Skin epidermis (tissue), 12 donors: Measurements from ENCODE around the gene C11orf21.

ENCODE experiments used
- H3K27ac ChIP-seq, 21 experiments: fragments of 200-600 bp; sonication (generic) in 11 of 21; one replicate each; pipeline ENCODE4 v1.5.0; 2020; ENCODE audit warnings: mild to moderate bottlenecking in 3 of 21, inconsistent platforms in 2 of 21, moderate library complexity in 2 of 21
- H3K4me3 ChIP-seq, 7 experiments: fragments of 200-600 bp; sonication (generic) in 2 of 7; one replicate each; pipeline ENCODE4 v1.5.0; 2020; ENCODE audit warnings: inconsistent platforms in 2 of 7, mild to moderate bottlenecking in 2 of 7, moderate library complexity in 1 of 7

C11orf21 gene

GRCh38 chr11:2277008-2277346 is 24.7 kb downstream of the C11orf21 start:
- Histone ChIP-seq H3K27ac (no peak overlapping the region), H3K4me3 (no peak overlapping the region)

- H3K27ac ChIP-seq = no peak overlapping the region
- no peak overlapping the region for H3K4me3 ChIP-seq
Observed at GRCh38 chr11:2276280-2277007, 25.3 kb downstream of the C11orf21 start.

DNA sequence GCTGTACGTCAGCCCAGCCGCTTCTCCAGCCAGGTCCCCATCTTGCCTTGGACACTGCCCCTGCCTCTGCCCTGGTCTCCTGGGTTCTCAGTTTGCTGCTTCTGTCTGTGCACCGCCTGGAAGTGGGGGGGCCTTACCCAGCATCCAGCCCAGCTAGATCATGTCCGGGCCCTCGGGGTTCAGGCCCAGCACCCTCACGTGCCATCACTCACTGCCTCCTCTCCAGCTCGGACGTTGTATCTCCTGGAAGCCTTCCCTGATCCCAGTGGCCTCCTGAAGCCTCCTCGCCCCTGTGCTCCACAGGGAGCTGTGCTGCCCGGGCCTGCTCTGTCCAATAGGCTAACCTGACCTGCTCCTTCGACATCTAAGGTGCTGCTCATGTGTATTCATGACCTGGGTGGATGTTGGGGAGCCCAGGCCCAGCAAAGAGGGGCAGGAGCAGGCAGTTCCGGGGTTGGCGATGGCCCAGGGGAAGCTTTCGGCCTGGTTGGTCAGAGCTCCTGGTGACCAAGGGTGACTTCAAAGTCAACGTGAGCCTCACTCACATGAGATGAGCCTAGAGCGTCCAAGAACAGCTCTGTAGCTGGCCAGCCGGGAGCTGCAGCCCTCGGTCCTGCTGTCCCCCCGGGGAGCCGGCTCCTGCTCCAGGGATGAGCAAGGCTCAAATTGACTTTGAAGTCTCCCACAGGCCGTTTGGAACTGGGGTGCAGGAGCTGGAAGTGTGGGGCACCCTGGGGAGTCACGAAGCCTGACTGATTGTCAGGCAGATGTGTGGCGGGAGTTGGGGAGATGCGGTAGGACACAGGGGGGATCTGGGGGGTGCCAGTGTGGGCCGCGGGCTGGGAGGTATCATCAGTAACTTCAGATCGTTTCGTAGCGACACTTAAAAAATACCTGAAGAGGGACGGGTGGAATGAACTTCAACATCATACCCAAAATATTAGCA is 26.1 kb downstream of the C11orf21 start:
- no peak overlapping the region for H3K4me3 ChIP-seq
- H3K27ac ChIP-seq = no peak overlapping the region

- H3K27ac ChIP-seq = no peak overlapping the region
- no peak overlapping the region for H3K4me3 ChIP-seq
Observed at GRCh38 chr11:2273771-2274170, 27.9 kb downstream of the C11orf21 start.

- Histone ChIP-seq H3K27ac (no peak overlapping the region), H3K4me3 (no peak overlapping the region)
Observed at GRCh38 chr11:2273311-2273710, 28.4 kb downstream of the C11orf21 start.

DNA sequence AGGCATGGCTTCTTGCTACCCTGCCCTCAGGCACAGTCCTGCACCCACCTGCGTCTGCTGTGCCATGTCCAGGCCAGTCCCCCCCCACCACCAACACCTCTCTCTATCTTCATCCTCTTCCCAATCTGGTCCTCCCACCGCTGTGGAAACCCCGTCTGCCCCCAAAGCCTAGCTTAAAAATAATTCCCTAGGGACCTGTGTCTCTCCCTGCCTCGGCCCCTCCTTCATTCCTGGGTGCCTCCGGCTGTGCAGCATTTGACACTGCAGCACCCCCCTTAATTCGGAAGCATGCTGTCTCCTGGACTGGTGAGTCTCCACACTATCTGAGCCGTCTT is 28.8 kb downstream of the C11orf21 start:
- no peak overlapping the region for H3K27ac ChIP-seq
- H3K4me3 ChIP-seq = no peak overlapping the region

- Histone ChIP-seq H3K4me3 (no peak overlapping the region), H3K27ac (no peak overlapping the region)
Observed at GRCh38 chr11:2272228-2272945, 29.3 kb downstream of the C11orf21 start.

- Histone ChIP-seq H3K27ac (no peak overlapping the region), H3K4me3 (peak overlapping the region in 5 of 7 experiments; percentile 35 to 51 (median 38))
Observed at GRCh38 chr11:2271327-2272227, 30.1 kb downstream of the C11orf21 start.

- H3K27ac ChIP-seq = no peak overlapping the region
- H3K4me3 ChIP-seq = peak overlapping the region in 5 of 7 experiments; percentile 35 to 51 (median 38)
Observed at GRCh38 chr11:2271077-2271326, 30.7 kb downstream of the C11orf21 start.

GRCh38 chr11:2270322-2271076 is 31.2 kb downstream of the C11orf21 start, which contains the start of gene ASCL2:
Gene ASCL2, minus strand, starts transcription at chr11:2270588. Its CDS starts 256 bp downstream, at chr11:2270332.
- Histone ChIP-seq H3K4me3 (peak within 1 kb of the TSS; percentile 22 to 51 (median 38)), H3K27ac (peak within 1 kb of the TSS in 19 of 21 experiments; percentile 16 to 86 (median 71))

DNA sequence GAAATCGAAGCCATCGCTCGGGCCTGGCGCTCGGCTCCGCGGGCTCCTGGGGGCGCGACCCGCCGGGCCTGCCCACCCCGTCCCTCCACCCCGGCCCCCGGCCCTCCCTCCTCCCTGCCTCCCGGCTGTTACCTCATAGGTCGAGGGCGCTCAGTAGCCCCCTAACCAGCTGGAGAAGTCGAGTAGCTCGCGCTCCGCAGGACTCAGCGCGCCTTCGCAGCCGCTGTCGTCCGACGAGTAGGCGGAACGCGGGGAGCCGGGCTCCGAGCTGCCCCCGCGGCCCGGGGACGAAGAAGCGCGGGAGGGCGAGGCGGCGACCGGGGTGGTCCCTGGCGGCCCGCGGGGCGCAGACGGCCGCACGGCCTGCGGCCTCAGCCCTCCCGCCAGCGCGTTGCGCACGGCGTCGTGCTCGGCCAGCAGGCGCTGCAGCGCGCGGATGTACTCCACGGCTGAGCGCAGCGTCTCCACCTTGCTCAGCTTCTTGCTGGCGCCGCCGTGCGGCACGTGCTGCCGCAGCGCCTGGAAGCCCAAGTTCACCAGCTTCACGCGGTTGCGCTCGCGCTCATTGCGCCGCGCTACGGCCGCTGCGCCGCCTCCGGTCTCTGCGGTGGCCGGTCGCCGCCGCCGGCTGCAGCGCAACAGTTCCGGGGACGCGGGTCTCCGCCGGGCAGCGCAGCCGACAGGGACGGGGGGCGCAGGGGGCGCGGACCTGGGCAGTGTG is 32.0 kb downstream of the C11orf21 start:
- peak overlapping the region in 19 of 21 experiments; percentile 16 to 86 (median 71) for H3K27ac ChIP-seq
- H3K4me3 ChIP-seq = peak overlapping the region; percentile 22 to 51 (median 38)

GRCh38 chr11:2268729-2269600 is 32.8 kb downstream of the C11orf21 start:
- Histone ChIP-seq H3K27ac (peak overlapping the region in 19 of 21 experiments; percentile 16 to 86 (median 71)), H3K4me3 (peak overlapping the region; percentile 22 to 51 (median 38))

DNA sequence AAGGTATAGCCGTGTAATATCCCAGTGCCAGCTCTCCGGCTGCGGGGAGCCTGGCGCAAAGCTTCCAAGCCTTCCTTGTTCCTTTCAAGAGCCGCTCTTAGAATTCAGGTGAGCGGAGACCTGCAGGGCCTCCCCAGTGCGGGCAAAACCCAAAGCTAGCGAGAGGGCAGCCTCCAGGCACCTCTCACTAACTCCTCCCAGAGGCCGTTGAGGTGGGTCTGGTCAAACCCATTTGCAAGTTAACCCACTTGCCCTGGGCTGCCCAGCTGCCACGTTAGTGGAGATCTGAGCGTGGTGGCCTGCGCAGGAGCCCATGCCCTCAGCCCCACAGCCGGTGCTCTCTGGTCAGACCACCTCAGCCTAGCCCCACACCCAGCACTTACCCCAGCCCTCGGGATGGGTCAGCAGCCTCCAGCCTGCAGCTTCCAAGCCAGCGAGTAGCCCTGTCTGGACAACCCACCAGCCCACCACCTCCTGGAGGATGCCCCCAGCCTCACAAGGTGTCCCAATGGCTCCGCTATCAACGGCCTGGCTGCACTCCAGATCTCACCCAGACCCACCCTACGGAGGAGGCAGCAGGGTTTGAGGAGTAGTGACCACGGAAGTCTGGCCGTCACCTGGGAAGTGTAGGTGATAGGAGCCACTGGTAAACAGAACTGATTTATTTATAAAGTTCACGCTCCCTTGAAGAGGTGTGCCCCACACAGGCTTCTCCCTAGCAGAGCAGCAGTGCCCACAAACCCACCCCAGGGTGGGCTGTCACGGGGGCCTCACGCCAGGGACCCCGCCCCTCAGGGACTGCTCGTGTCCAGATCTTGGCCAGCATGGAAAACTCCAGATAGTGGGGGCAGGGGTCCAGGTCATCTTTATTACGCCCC is 33.6 kb downstream of the C11orf21 start:
- peak overlapping the region in 5 of 21 experiments; percentile 17 to 86 (median 55) for H3K27ac ChIP-seq
- peak overlapping the region in 4 of 7 experiments; percentile 38 to 51 (median 39) for H3K4me3 ChIP-seq

- H3K4me3 ChIP-seq = no peak overlapping the region
- H3K27ac ChIP-seq = no peak overlapping the region
Observed at GRCh38 chr11:2267306-2267850, 34.3 kb downstream of the C11orf21 start.

- Histone ChIP-seq H3K27ac (no peak overlapping the region), H3K4me3 (no peak overlapping the region)
Observed at GRCh38 chr11:2266586-2267305, 35.0 kb downstream of the C11orf21 start.
